ENCODE results near the gene GNAO1.

DNA sequence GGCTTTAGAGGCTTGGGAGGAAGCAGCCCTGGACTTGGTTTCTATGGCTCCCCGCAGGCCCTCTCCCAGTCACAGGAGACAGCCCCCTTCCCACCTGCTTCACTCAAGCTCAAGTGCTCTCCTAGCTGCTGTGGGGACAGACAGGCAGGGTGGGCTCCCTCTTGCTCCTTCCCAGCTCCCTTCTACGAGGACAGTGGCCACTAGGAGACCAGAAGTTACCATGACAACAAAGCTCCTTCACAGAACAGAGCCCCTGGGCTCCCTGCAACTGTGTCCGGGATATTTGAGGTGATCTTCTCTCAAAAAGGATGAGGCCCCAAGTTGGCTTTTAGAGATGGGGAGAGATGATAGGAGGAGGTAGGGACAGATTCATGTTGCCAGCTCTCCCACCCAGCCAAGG is 117.7 kb downstream of the GNAO1 start:
- TF ChIP-seq EZH2 (IDR thresholded peaks at IDR 0.05; ENCODE audit: low read length) = no peak
- TF ChIP-seq, protein P1, sequence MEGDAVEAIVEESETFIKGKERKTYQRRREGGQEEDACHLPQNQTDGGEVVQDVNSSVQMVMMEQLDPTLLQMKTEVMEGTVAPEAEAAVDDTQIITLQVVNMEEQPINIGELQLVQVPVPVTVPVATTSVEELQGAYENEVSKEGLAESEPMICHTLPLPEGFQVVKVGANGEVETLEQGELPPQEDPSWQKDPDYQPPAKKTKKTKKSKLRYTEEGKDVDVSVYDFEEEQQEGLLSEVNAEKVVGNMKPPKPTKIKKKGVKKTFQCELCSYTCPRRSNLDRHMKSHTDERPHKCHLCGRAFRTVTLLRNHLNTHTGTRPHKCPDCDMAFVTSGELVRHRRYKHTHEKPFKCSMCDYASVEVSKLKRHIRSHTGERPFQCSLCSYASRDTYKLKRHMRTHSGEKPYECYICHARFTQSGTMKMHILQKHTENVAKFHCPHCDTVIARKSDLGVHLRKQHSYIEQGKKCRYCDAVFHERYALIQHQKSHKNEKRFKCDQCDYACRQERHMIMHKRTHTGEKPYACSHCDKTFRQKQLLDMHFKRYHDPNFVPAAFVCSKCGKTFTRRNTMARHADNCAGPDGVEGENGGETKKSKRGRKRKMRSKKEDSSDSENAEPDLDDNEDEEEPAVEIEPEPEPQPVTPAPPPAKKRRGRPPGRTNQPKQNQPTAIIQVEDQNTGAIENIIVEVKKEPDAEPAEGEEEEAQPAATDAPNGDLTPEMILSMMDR (optimal IDR thresholded peaks at IDR 0.05 in 1 of 3, IDR thresholded peaks at IDR 0.05 in 1 of 3, conservative IDR thresholded peaks at IDR 0.05 in 1 of 3; ENCODE audit: extremely low read depth in 1 of 3, insufficient read depth in 2 of 3, low read length in 3 of 3) = no peak

All from keratinocyte (primary cell).